Activated naive CD4-positive, alpha-beta T cell treated with anti-CD3 and anti-CD28 coated beads, Interleukin-2, amount 10 ng/mL, durations not matched to agents 7 days and 5 days (primary cell): Measurements from ENCODE around the gene HIP1.
"Not testable (repeated sequence)": the region's sequence is repeated elsewhere in the genome, so short reads cannot be mapped to it uniquely, and the experiment has no call there.

Source experiments
- CTCF ChIA-PET: fragments of 350-600 bp; sonication (Branson Sonifier 250); formaldehyde crosslinking; loops from one replicate; lab custom pipeline; 2021; ENCODE audit warnings: antibody characterized with exemption; lab: Charles Lee
- DNase-seq: peaks from one replicate; pipeline ENCODE4 v3.0.0-alpha.2; 2020
- H3K27ac Mint-ChIP-seq: one replicate; pipeline ENCODE4 v1.8.0; 2021; ENCODE audit warnings: mild to moderate bottlenecking, moderate library complexity, mixed read lengths
- H3K27me3 Mint-ChIP-seq: one replicate; pipeline ENCODE4 v1.8.0; 2021; ENCODE audit warnings: mild to moderate bottlenecking, mixed read lengths
- H3K36me3 Mint-ChIP-seq: one replicate; pipeline ENCODE4 v1.8.0; 2021; ENCODE audit warnings: mixed read lengths
- H3K4me1 Mint-ChIP-seq: one replicate; pipeline ENCODE4 v1.8.0; 2021; ENCODE audit warnings: mixed read lengths
- H3K4me3 Mint-ChIP-seq: one replicate; pipeline ENCODE4 v1.8.0; 2021; ENCODE audit warnings: mild to moderate bottlenecking, moderate library complexity, mixed read lengths
- H3K9me3 Mint-ChIP-seq: one replicate; pipeline ENCODE4 v1.8.0; 2021; ENCODE audit warnings: mixed read lengths

HIP1 gene

DNA sequence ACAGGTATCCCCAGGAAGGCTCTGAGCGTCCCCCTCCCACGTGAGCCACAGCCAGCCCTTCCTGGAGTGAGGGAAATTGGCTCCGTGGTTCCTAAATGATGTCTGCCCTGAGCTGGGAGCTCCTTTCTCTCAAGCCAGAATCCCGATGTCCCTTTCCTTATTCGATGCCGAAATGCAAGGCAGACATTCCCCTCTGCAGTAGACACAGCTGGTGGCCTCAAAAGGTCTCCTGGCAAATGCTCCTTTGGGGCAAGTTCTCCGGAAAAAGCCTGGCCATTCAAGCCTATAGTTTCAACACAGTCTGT, 98.9 kb downstream of the HIP1 start:
- peak overlapping the region; percentile 78 for H3K4me3 Mint-ChIP-seq
- peaks cover 5% of the 10 kb centered on the region for H3K9me3 Mint-ChIP-seq
- peaks cover 58% of the 10 kb centered on the region for H3K27me3 Mint-ChIP-seq
- DNase-seq = no peak
- H3K27ac Mint-ChIP-seq = no peak overlapping the region
- H3K4me1 Mint-ChIP-seq = peaks cover 10% of the 10 kb centered on the region
- CTCF ChIA-PET = no interaction called here
- H3K36me3 Mint-ChIP-seq = no peaks in the 10 kb centered on the region

DNA sequence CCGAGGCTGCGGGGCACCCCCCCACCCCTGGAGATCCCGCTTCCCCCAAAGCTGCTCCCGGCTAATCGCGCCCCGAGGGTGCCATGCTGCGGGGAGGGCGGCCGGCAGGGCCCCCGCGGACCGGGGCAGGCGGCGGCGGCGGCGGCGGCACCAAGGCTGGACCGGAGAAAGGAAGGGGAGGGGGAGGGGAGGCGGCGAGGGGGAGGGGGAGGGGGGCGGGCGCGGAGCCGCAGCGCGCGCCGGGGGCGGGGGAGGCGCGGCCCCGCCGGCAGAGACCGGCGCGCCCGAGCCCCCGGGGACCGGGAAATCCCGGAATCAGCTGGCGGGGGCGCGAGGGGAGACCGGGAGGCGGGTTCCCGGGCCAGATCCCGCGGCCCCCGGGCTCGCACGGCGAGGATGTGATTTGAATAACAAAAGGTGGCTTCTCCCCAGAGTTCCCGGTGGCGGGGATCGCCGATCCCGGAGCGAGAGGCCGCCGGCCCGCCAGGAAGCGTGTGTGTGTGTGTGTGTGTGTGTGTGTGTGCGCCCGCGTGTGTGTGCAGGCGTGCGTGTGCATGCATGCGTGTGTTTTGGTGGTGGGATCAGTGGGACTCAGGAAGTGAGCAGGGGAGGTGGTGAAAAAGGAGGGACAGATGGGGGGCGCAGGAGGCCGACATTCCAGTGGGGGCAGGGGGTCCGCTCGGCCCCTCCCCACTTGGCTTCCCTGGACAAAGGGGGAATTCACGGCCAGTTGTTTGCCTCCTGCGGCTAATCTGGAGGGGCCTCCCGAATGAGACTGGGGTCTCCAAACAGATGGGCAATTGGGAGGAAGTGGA, 99.5 kb downstream of the HIP1 start:
- Mint-ChIP-seq H3K9me3 (peaks cover 5% of the 10 kb centered on the region), H3K4me1 (peaks cover 10% of the 10 kb centered on the region), H3K36me3 (no peaks in the 10 kb centered on the region), H3K27me3 (peaks cover 58% of the 10 kb centered on the region), H3K4me3 (peak overlapping the region; percentile 78), H3K27ac (peak overlapping the region; percentile 65)
- CTCF ChIA-PET = no interaction called here
- DNase-seq = peak; percentile 45

DNA sequence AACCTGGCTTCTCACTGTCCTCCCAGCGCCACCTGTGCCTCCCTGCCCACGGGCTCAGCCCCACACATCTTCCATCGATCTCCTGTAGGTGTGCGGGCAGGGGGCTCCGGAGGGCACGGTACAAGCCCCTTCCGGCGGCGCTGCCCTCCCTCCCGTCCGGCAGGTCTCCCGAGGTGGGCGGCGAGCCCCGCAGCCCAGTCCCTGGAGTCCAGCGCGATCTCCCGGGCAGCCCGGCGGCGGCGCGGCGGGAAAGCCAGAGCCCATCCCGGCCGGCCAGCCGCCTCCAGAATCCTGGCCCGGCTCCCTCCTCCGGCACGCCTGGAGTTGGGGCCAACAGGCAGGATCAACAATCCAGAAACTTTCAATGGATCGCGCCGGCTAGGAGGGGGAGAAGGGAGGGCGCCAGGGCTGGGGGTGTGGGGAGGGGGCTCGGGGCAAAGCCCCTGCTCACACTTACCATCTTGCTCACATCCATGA, 100.1 kb downstream of the HIP1 start:
- Mint-ChIP-seq H3K27me3 (peaks cover 58% of the 10 kb centered on the region), H3K36me3 (no peaks in the 10 kb centered on the region), H3K4me1 (peaks cover 10% of the 10 kb centered on the region), H3K4me3 (peak overlapping the region; percentile 52), H3K27ac (no peak overlapping the region), H3K9me3 (peaks cover 5% of the 10 kb centered on the region)
- CTCF ChIA-PET = no interaction called here
- no peak for DNase-seq

DNA sequence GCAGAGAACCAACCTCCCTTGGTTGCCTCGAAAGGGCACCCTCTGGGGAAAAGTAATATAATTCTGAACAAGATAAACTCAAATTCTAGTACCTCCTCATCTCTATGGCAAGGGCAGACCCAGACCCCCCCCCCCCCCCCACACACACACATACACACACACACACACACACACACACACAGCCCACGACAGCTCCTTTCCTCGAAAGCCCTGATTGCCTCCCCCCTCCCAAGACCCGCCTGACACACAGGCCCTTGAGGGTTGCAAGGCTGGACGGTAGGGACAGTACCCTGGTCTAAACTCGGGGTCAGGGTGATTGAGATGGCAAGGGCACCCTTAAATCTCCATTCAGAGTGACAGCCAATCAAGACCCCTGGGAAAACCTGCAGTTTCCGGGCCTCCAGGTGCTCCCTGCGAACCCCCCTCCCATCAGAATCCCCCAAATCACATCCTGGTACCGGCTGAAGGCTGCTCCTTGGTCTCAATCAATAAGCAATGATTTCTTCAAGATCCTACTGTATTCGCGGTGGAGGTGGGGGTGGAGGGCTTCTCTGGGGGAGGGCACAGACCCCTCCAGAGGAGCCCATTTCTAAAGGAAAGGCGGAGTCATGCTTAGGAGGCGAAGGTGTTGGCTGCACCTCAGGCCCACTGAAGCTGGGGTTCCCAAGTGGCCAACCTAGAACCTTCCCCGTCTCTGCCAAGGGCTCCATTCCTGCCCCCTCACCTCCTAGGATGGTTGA, 100.7 kb downstream of the HIP1 start:
- peaks cover 10% of the 10 kb centered on the region for H3K4me1 Mint-ChIP-seq
- DNase-seq = no peak
- H3K4me3 Mint-ChIP-seq = peak overlapping the region; percentile 52
- H3K36me3 Mint-ChIP-seq = no peaks in the 10 kb centered on the region
- H3K9me3 Mint-ChIP-seq = peaks cover 5% of the 10 kb centered on the region
- H3K27me3 Mint-ChIP-seq = peaks cover 58% of the 10 kb centered on the region
- no peak overlapping the region for H3K27ac Mint-ChIP-seq
- CTCF ChIA-PET = no interaction called here

DNA sequence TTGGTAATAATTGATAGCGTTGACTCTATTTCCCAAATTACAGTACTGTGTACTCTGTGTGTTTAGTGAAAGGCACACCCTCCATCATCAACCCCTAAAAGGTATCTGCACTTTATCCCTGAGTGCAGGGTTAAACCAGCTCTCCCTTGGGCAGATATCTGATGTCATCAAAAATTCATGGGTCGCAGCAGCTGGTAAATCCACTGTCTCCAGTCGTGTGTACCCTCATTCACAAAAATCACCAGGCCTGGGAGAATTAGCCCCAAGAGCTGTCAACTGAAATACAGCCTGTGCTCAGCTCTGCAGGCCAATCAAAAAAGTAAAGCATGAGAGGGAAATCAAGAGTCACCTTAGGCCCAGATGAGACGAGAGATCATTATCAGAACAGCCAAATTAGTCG, 103.7 kb downstream of the HIP1 start:
- Mint-ChIP-seq H3K36me3 (no peaks in the 10 kb centered on the region), H3K4me3 (no peak overlapping the region), H3K27ac (no peak overlapping the region), H3K9me3 (no peaks in the 10 kb centered on the region), H3K4me1 (peaks cover 7% of the 10 kb centered on the region), H3K27me3 (peaks cover 51% of the 10 kb centered on the region)
- no peak for DNase-seq
- CTCF ChIA-PET = no interaction called here

DNA sequence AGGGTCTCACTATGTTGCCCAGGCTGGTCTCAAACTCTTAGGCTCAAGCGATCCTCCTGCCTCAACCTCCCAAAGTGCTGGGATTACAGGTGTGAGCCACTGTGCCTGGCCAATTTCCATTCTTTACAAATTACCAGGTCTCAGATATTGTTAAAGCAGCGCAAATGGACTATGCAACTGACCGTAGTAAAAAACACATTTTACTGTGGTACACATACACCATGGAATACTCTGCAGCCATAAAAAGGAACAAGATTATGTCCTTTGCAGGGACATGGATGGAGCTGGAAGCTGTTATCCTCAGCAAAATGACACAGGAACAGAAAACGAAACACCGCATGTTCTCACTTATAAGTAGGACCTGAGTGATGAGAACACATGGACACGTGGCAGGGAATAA, 106.2 kb downstream of the HIP1 start:
- H3K36me3 Mint-ChIP-seq, H3K4me1 Mint-ChIP-seq, DNase-seq, CTCF ChIA-PET, H3K9me3 Mint-ChIP-seq, H3K4me3 Mint-ChIP-seq, H3K27ac Mint-ChIP-seq: not testable (repeated sequence)
- H3K27me3 Mint-ChIP-seq = peaks cover 33% of the 10 kb centered on the region

DNA sequence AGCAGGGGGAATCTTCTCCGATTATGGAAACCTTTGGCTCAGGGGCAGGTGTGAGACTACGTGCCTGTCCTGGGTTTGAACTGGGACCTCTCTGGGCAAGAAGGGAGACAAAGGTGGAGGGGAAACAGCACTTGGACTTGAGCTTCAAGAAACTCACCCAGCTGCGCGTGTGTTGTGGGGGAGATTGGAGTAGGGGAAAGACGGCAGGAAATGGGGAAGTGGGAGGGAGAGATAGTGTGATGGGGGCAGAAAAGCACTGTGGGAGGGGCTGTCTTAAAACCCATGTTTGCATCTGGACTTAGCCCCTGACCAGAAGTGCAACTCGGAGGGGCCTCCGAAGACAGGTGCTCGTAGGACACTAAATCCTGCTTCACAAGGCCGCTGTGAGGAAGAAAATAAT, 107.0 kb downstream of the HIP1 start:
- Mint-ChIP-seq H3K9me3 (peaks cover 10% of the 10 kb centered on the region), H3K36me3 (no peaks in the 10 kb centered on the region), H3K4me3 (no peak overlapping the region), H3K4me1 (no peaks in the 10 kb centered on the region), H3K27me3 (peaks cover 26% of the 10 kb centered on the region), H3K27ac (no peak overlapping the region)
- CTCF ChIA-PET = no interaction called here
- DNase-seq = no peak

DNA sequence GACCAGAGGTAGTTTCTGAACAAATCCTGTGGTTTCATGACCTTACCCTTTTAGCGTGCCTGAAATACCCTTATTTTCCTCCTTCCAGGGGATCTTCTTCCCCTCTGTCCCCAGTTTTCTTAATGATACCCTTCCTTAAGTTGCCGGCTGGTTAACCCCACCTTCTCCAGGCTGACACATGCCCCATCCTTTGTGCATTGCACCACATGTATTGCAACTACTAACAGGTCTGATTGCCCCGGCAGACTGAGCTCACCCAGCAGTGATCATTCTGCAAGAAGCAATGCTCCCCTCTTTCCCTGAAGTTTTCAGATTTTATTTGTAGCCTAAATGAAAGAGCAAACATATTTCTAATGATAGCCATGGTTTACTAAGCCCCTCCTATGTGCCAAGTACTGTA, 108.2 kb downstream of the HIP1 start:
- no peak for DNase-seq
- Mint-ChIP-seq H3K27ac (no peak overlapping the region), H3K4me3 (no peak overlapping the region), H3K9me3 (peaks cover 10% of the 10 kb centered on the region), H3K36me3 (no peaks in the 10 kb centered on the region), H3K27me3 (peaks cover 24% of the 10 kb centered on the region), H3K4me1 (no peaks in the 10 kb centered on the region)
- CTCF ChIA-PET = no interaction called here

DNA sequence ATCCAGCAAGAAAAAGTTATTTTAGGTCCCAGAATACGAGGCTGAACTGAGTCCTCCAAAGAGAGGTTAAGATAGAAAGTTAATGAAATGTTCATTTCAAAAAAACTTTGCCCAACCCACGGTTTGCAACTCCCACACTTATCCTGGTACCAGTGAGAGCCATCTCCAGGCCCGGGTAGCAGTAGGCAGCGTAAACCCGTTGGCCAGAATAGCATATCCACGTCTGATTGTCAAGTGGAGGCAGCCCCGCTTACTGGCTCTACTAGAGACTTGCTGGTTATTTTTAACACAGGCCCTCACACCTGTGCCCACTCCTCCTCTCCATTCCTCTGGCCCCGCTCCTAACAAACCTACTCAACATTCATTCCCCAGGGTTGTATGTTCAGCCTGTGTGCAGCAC, 109.7 kb downstream of the HIP1 start:
- H3K4me1 Mint-ChIP-seq = no peaks in the 10 kb centered on the region
- no peak overlapping the region for H3K27ac Mint-ChIP-seq
- H3K36me3 Mint-ChIP-seq = no peaks in the 10 kb centered on the region
- peaks cover 25% of the 10 kb centered on the region for H3K27me3 Mint-ChIP-seq
- DNase-seq = no peak
- H3K4me3 Mint-ChIP-seq = no peak overlapping the region
- peaks cover 10% of the 10 kb centered on the region for H3K9me3 Mint-ChIP-seq
- CTCF ChIA-PET = no interaction called here

DNA sequence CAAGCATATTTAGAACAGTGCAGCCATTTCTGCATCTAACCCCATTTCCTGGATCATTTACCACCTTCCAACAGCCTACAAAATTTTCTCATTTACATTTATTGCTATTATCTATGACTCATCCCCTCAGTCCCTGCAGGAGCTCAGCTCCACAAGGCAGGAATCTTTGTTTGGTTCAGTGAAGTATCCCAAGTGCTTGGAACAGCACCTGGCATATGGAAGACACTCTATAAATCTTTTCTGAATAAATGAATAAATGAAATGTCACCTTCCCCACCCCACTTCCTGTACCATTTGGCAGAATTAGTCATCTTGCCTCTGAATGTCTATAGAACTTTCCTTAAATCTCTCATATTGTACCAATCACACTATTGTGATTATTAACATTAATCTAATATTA, 110.7 kb downstream of the HIP1 start:
- CTCF ChIA-PET = interaction anchor here (1.3 kb wide), 1 partner anchor 10 kb away, joined by 4 read pairs; no protein-coding TSS in a partner anchor
- H3K36me3 Mint-ChIP-seq = no peaks in the 10 kb centered on the region
- H3K4me3 Mint-ChIP-seq = no peak overlapping the region
- H3K4me1 Mint-ChIP-seq = no peaks in the 10 kb centered on the region
- no peak for DNase-seq
- H3K27ac Mint-ChIP-seq = no peak overlapping the region
- peaks cover 33% of the 10 kb centered on the region for H3K27me3 Mint-ChIP-seq
- peaks cover 10% of the 10 kb centered on the region for H3K9me3 Mint-ChIP-seq

DNA sequence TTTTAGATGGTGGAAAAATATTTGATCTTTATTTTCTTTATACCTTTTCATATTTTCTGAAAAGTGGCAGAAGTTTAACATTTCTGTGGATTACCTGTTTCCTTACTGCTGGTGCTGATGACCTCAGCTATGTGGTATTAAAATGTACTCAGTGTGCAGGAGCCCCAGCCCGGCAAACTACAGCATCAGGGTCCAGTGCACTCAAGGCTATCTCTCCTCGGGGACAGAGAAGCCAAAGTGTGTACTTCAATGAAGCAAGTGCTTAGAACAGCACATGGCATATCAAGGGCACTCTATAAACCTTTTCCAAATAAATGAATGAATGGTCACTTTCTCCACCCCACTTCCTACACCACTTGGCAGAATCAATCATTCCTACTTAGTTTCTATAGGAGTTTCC, 111.8 kb downstream of the HIP1 start:
- H3K27ac Mint-ChIP-seq = no peak overlapping the region
- no peaks in the 10 kb centered on the region for H3K36me3 Mint-ChIP-seq
- peaks cover 10% of the 10 kb centered on the region for H3K9me3 Mint-ChIP-seq
- H3K4me3 Mint-ChIP-seq = no peak overlapping the region
- CTCF ChIA-PET = no interaction called here
- DNase-seq = no peak
- H3K4me1 Mint-ChIP-seq = no peaks in the 10 kb centered on the region
- peaks cover 33% of the 10 kb centered on the region for H3K27me3 Mint-ChIP-seq

DNA sequence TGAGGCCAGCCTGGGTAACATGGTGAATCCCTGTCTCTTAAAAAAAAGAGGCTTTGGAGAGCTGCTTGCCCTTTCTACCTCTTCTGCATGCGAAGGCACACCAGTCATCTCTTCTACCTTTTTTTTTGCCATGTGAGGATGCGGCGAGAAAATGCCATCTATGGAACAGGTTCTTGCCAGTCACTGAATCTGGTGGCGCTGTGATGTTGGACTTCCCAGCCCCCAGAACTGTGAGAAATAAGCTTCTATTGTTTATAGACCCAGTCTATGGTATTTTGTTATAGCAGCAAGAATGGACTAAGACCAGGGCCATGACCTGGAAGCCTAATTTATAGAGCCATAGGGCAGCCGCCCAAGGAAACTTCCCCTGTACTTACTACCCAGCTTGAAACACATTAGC, 112.9 kb downstream of the HIP1 start:
- peaks cover 26% of the 10 kb centered on the region for H3K27me3 Mint-ChIP-seq
- H3K4me3 Mint-ChIP-seq = no peak overlapping the region
- H3K4me1 Mint-ChIP-seq = no peaks in the 10 kb centered on the region
- H3K27ac Mint-ChIP-seq = no peak overlapping the region
- CTCF ChIA-PET = no interaction called here
- no peaks in the 10 kb centered on the region for H3K36me3 Mint-ChIP-seq
- H3K9me3 Mint-ChIP-seq = peaks cover 10% of the 10 kb centered on the region
- no peak for DNase-seq

DNA sequence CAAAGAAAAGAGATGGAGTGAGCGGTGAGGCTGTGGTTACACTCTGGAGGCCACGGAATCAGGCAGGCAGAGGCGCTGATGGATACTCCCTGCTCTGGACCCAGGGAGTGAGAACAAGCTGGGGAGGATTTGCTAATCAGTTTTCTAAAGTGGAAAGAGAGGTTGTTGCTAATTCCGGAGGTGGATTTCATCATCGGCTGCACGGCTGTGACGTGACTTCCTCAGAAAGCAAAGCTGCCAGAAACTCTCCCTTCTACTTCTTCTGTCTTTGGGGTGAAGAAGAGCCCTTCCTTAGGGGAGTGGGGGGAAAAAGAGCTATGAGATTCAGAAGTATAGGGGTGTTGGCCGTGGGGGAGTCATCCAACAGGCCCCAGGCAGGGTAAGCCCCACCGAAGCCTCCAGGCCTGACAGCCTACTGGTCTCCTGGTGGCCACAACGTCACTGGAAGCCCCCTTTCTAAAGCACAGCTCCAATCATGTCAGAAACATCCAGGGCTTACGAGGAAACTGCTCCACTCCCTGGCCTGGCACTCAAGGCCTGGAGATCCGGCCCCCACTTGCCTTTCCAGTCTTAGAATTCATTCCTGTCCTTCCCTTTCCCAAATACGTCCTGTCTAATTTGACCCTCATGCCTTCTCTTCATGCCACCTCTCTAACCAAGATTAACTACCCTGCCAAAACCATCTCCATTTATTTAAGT, 114.5 kb downstream of the HIP1 start:
- H3K36me3 Mint-ChIP-seq = no peaks in the 10 kb centered on the region
- DNase-seq = no peak
- peaks cover 18% of the 10 kb centered on the region for H3K27me3 Mint-ChIP-seq
- CTCF ChIA-PET = no interaction called here
- H3K9me3 Mint-ChIP-seq = peaks cover 10% of the 10 kb centered on the region
- H3K4me3 Mint-ChIP-seq = no peak overlapping the region
- no peaks in the 10 kb centered on the region for H3K4me1 Mint-ChIP-seq
- no peak overlapping the region for H3K27ac Mint-ChIP-seq

DNA sequence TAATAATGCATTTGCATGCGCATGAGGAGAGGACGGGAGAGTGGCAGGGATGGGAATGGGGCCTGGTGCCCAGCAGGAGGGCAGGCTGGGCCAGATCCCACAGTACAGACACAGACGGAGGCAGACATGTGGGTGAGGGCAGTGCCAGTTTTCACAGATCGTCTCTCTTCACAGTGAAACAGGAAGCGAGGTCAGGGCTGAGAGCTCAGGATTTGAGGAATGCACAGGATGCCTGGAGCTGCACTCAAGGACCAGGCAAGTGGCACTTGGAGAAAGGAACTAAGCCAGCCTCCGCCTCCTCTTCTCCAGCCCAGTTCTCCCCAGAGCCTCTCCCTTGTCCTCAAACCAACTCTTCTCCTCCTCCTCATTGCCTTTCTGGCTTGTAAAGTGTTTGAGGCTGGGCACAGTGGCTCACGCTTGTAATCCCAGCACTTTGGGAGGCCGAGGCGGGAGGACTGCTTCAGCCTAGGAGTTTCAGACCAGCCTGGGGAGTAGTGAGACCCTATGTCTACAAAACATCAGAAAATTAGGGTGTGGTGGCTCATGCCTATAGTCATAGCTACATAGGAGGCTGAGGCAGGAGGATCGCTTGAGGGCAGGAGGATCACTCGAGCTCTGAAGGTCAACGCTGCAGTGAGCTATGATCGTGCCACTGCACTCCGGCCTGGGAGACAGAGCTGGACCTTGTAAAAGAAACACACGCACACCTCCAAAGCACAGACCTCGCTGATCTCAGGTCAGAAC, 115.2 kb downstream of the HIP1 start:
- DNase-seq = no peak
- Mint-ChIP-seq H3K27ac (peak overlapping the region; percentile 77), H3K9me3 (peaks cover 8% of the 10 kb centered on the region), H3K27me3 (peaks cover 15% of the 10 kb centered on the region), H3K36me3 (no peaks in the 10 kb centered on the region), H3K4me3 (no peak overlapping the region), H3K4me1 (peaks cover 4% of the 10 kb centered on the region)
- CTCF ChIA-PET = no interaction called here
